IMR-90 (cell line): Measurements from ENCODE around the gene FAM24A.

Experiments used
- BHLHE40 ChIP-seq: fragments of 150-350 bp; IDR thresholded peaks from 2 replicates; pipeline ENCODE4 v1.6.1; 2016; ENCODE audit warnings: mild to moderate bottlenecking, low read depth, low read length
- CHD1 ChIP-seq: IDR thresholded peaks from 2 replicates; pipeline ENCODE4 v1.6.1; 2012; ENCODE audit warnings: low read depth, low read length, improper control_type of control experiment
- CTCF ChIP-seq: conservative IDR thresholded peaks from 2 replicates; pipeline ENCODE4 v1.5.1; 2012; ENCODE audit warnings: mild to moderate bottlenecking, low read depth, low read length, improper control_type of control experiment
- ELK1 ChIP-seq: fragments of 150-350 bp; IDR thresholded peaks from 2 replicates; pipeline ENCODE4 v1.6.1; 2016; ENCODE audit warnings: low read depth, mild to moderate bottlenecking, low read length, moderate library complexity, borderline replicate concordance
- MAFK ChIP-seq: IDR thresholded peaks from 2 replicates; pipeline ENCODE4 v1.6.1; 2012; ENCODE audit warnings: low read depth, low read length, improper control_type of control experiment
- MXI1 ChIP-seq: IDR thresholded peaks from 2 replicates; pipeline ENCODE4 v1.6.1; 2012; ENCODE audit warnings: low read depth, mild to moderate bottlenecking, low read length, moderate library complexity, borderline replicate concordance
- POLR2A ChIP-seq: IDR thresholded peaks from 2 replicates; pipeline ENCODE4 v1.6.1; 2012; ENCODE audit warnings: mild to moderate bottlenecking, low read depth, low read length
- RAD21 ChIP-seq: IDR thresholded peaks from 2 replicates; pipeline ENCODE4 v1.6.1; 2012; ENCODE audit warnings: low read length, improper control_type of control experiment
- SMC3 ChIP-seq: fragments of 150-350 bp; IDR thresholded peaks from 2 replicates; pipeline ENCODE4 v1.6.1; 2016; ENCODE audit warnings: low read depth, mild to moderate bottlenecking, antibody characterized with exemption, low read length, moderate library complexity
- USF2 ChIP-seq: fragments of 150-350 bp; IDR thresholded peaks from 2 replicates; pipeline ENCODE4 v1.6.1; 2017; ENCODE audit warnings: mild to moderate bottlenecking, antibody characterized with exemption, low read length, low read depth

- no peak for TF ChIP-seq POLR2A
- no peak for TF ChIP-seq CTCF
- TF ChIP-seq SMC3: no peak
- TF ChIP-seq USF2: no peak
- no peak for TF ChIP-seq RAD21
- TF ChIP-seq ELK1: no peak
- TF ChIP-seq BHLHE40: no peak
- no peak for TF ChIP-seq CHD1
- no peak for TF ChIP-seq MAFK
- no peak for TF ChIP-seq MXI1
Observed at GRCh38 chr10:122875843-122876466, 34.5 kb upstream of the FAM24A start.
